Uterus (tissue), 4 donors: ENCODE measurements around the gene POLK. TPM values are rescaled to one million over a fixed set of nuclear protein-coding genes. Genes with fewer than 3 reads are reported as not detected.

Experiments used
- DNase-seq, 2 donors: peaks; one replicate each; pipeline ENCODE4 v3.0.0-alpha.2; 2019 to 2020
- H3K27ac ChIP-seq, 2 donors: fragments of 200-600 bp; sonication (generic); 1 replicate in 1 of 2; 2 replicates in 1 of 2; pipeline ENCODE4 v1.5.1; 2016 to 2018
- H3K27me3 ChIP-seq, 2 donors: fragments of 200-600 bp; sonication (generic); one replicate each; pipeline ENCODE4 v1.5.1; 2018 to 2019; ENCODE audit warnings: control low read depth in 1 of 2
- H3K36me3 ChIP-seq, 2 donors: fragments of 200-600 bp; sonication (generic); one replicate each; pipeline ENCODE4 v1.5.1; 2019; ENCODE audit warnings: control low read depth in 1 of 2
- H3K4me1 ChIP-seq, 2 donors: fragments of 200-600 bp; sonication (generic); one replicate each; pipeline ENCODE4 v1.5.1; 2018 to 2019; ENCODE audit warnings: control low read depth in 1 of 2
- H3K4me3 ChIP-seq, 2 donors: fragments of 200-600 bp; sonication (generic); 1 replicate in 1 of 2; 2 replicates in 1 of 2; pipeline ENCODE4 v1.5.1; 2018 to 2019; ENCODE audit warnings: mild to moderate bottlenecking in 1 of 2
- H3K9me3 ChIP-seq, 2 donors: fragments of 200-600 bp; sonication (generic); one replicate each; pipeline ENCODE4 v1.5.1; 2019; ENCODE audit warnings: control low read depth in 1 of 2
- CTCF ChIP-seq, 4 experiments: fragments of 200-600 bp in 2 of 4; fragments of 450-650 bp in 2 of 4; sonication (generic) in 2 of 4; IDR thresholded peaks; one replicate each; pipeline ENCODE4 v1.5.1; 2016 to 2019; ENCODE audit warnings: antibody characterized with exemption in 4 of 4, mild to moderate bottlenecking in 2 of 4, moderate library complexity in 1 of 4
- POLR2A ChIP-seq, 2 donors: fragments of 450-650 bp; IDR thresholded peaks; one replicate each; pipeline ENCODE4 v1.6.1; 2016; ENCODE audit warnings: antibody characterized with exemption in 2 of 2, mild to moderate bottlenecking in 1 of 2, moderate library complexity in 1 of 2
- intact Hi-C: fragments of 100-400 bp; cut with DNase I; formaldehyde crosslinking; loops from one replicate; pipeline ENCODE4 v1.15.1; 2023; ENCODE audit warnings: low total_unique reads
- total RNA-seq, 4 donors: library from RNA; depleted of rRNA in 3 of 4; stranded (reverse); fragments of >200 nt in 3 of 4; gene quantifications; one replicate each; pipeline versions ENCODE4 v1.1.0 to v1.2.4, GENCODE V29; 2014 to 2023
- donor health status: DM: yes; HTN: yes; CAD: no.

The POLK gene
- total RNA-seq, 4 donors from 2014 or later: 27.9 to 81.6 (median 58.2) TPM

GRCh38 chr5:75509956-75510355 is 1.7 kb upstream of the POLK start:
- Histone ChIP-seq H3K4me1 (peaks cover 0 to 5% of the 10 kb centered on the region in 2 donors), H3K27ac (peak overlapping the region in 1 of 2 donors; percentile 96), H3K4me3 (peak overlapping the region; percentile 74 to 88), H3K36me3 (no peaks in the 10 kb centered on the region), H3K9me3 (no peaks in the 10 kb centered on the region), H3K27me3 (no peaks in the 10 kb centered on the region)
- TF ChIP-seq CTCF (IDR thresholded peaks at IDR 0.05) (no peak), POLR2A (IDR thresholded peaks at IDR 0.05) (no peak)
- no peak for DNase-seq
- intact Hi-C loops: no loop called here

- Histone ChIP-seq H3K4me3 (peak overlapping the region; percentile 74 to 88), H3K4me1 (peaks cover 0 to 5% of the 10 kb centered on the region in 2 donors), H3K36me3 (no peaks in the 10 kb centered on the region), H3K27me3 (no peaks in the 10 kb centered on the region), H3K27ac (peak overlapping the region; percentile 89 to 96), H3K9me3 (no peaks in the 10 kb centered on the region)
- TF ChIP-seq CTCF (IDR thresholded peaks at IDR 0.05): no peak
- no peak for TF ChIP-seq POLR2A (IDR thresholded peaks at IDR 0.05)
- intact Hi-C loops: no loop called here
- DNase-seq: no peak
These were observed 1.3 kb upstream of the POLK start for GRCh38 chr5:75510417-75510835.

DNA sequence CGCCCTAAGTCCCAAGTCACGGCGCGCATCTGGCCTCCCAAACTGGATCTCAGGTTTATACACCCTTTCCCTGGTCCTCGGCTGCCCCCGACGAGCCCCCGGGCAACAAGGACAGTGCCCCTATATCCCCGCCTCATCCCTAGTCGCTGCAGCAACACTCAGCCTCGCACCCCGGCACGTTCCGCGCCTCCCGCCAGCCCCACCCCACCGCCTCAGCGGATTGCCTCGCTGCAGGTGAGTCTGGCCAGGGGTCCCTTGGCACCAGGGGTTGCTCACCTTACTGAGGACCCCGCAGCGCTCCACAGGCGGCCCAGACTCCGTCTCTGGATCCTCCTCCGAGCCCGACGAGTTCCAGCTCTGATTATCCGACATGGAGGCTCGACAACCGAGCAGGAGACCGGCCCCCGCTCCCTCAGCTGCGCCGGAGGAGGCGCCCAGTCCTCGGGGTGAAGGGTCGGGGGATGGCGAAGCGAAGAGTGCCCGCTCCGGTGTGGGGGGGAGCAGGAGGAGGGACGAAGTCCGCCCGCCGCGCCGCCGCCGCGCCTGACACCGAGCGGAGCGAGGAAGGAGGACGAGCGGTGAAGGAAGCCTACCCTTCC is 756 bp upstream of the POLK start:
- H3K27ac ChIP-seq: peak overlapping the region; percentile 89 to 96
- peak in 1 of 2 donors; percentile 40 for DNase-seq

GRCh38 chr5:75512383-75513074 is 838 bp downstream of the POLK start:
- Histone ChIP-seq H3K36me3 (no peaks in the 10 kb centered on the region), H3K9me3 (no peaks in the 10 kb centered on the region), H3K4me1 (peaks cover 0 to 5% of the 10 kb centered on the region in 2 donors), H3K27ac (peak overlapping the region; percentile 89 to 96), H3K27me3 (no peaks in the 10 kb centered on the region), H3K4me3 (peak overlapping the region; percentile 74 to 88)
- TF ChIP-seq POLR2A (IDR thresholded peaks at IDR 0.05) (no peak), CTCF (IDR thresholded peaks at IDR 0.05) (no peak)
- DNase-seq: no peak
- intact Hi-C loops: no loop called here

More for the DNA sequence above, 756 bp upstream of the POLK start:
- TF ChIP-seq POLR2A (IDR thresholded peaks at IDR 0.05): no peak
- TF ChIP-seq CTCF (IDR thresholded peaks at IDR 0.05): no peak
- H3K4me3 ChIP-seq: peak overlapping the region; percentile 74 to 88
- intact Hi-C loops: no loop called here
- no peaks in the 10 kb centered on the region for H3K36me3 ChIP-seq
- no peaks in the 10 kb centered on the region for H3K9me3 ChIP-seq
- peaks cover 0 to 5% of the 10 kb centered on the region in 2 donors for H3K4me1 ChIP-seq
- no peaks in the 10 kb centered on the region for H3K27me3 ChIP-seq

GRCh38 chr5:75513841-75514240 is 2.1 kb downstream of the POLK start:
- TF ChIP-seq CTCF (IDR thresholded peaks at IDR 0.05) (no peak), POLR2A (IDR thresholded peaks at IDR 0.05) (no peak)
- Histone ChIP-seq H3K4me1 (peaks cover 0 to 5% of the 10 kb centered on the region in 2 donors), H3K36me3 (no peaks in the 10 kb centered on the region), H3K27ac (no peak overlapping the region), H3K27me3 (no peaks in the 10 kb centered on the region), H3K9me3 (no peaks in the 10 kb centered on the region), H3K4me3 (no peak overlapping the region)
- no peak for DNase-seq
- intact Hi-C loops: no loop called here
